ENCODE data around the gene CABP2.
"Not testable (repeated sequence)": the region's sequence is repeated elsewhere in the genome, so short reads cannot be mapped to it uniquely, and the experiment has no call there.

The CABP2 gene

GRCh38 chr11:67476692-67477091 lies 46.6 kb downstream of the CABP2 start:
- DNase-seq (ENCODE audit: low read depth), result not testable (repeated sequence)

GRCh38 chr11:67472882-67473281 lies 50.4 kb downstream of the CABP2 start:
- no peak for DNase-seq (ENCODE audit: low read depth)

GRCh38 chr11:67470337-67471002 lies 52.8 kb downstream of the CABP2 start:
- no peak for DNase-seq (ENCODE audit: low read depth)

- no peak for DNase-seq (ENCODE audit: low read depth)
Observed at GRCh38 chr11:67469508-67469811, 53.8 kb downstream of the CABP2 start.
